ENCODE results near the gene EVL. TPM values are rescaled to one million over a fixed set of nuclear protein-coding genes. Genes with fewer than 3 reads are reported as not detected.

EVL gene
- total RNA-seq, 4 donors from 2014 or later, result 24.2 to 40.1 (median 29.8) TPM

DNA sequence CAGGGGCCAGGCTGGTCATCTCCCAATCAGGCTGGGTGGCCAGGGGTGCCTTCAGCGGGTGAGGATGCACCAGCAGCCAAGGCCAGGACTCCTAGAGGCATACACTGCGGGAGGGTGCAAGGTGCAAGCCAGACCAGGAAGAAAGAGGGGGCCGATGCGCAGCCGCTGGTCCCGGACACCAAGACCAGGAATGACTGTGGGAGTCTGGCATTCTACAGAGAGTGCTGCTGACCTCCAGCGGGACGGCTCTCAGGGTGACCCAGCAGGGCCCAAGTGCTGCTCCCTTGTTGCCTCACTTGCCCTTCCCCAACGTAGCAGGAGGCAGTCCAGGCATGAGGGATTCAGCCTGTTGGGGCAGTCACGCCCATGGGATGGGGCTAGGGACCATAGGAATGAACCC is 58.4 kb downstream of the EVL start:
- H3K4me1 ChIP-seq, result peaks cover 0 to 6% of the 10 kb centered on the region in 2 donors
- H3K4me3 ChIP-seq (replicated peaks in 1 of 3), result no peak overlapping the region
- H3K27ac ChIP-seq, result no peak overlapping the region
- intact Hi-C loops (cut with DNase I), result no loop called here
- TF ChIP-seq, protein P1, sequence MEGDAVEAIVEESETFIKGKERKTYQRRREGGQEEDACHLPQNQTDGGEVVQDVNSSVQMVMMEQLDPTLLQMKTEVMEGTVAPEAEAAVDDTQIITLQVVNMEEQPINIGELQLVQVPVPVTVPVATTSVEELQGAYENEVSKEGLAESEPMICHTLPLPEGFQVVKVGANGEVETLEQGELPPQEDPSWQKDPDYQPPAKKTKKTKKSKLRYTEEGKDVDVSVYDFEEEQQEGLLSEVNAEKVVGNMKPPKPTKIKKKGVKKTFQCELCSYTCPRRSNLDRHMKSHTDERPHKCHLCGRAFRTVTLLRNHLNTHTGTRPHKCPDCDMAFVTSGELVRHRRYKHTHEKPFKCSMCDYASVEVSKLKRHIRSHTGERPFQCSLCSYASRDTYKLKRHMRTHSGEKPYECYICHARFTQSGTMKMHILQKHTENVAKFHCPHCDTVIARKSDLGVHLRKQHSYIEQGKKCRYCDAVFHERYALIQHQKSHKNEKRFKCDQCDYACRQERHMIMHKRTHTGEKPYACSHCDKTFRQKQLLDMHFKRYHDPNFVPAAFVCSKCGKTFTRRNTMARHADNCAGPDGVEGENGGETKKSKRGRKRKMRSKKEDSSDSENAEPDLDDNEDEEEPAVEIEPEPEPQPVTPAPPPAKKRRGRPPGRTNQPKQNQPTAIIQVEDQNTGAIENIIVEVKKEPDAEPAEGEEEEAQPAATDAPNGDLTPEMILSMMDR (IDR thresholded peaks at IDR 0.05), result no peak
- TF ChIP-seq POLR2A (IDR thresholded peaks at IDR 0.05), result no peak
- no peaks in the 10 kb centered on the region for H3K27me3 ChIP-seq
- H3K36me3 ChIP-seq, result no peaks in the 10 kb centered on the region
- no peak for DNase-seq
- whole genome bisulfite sequencing, 2 donors, result 93 to 97% methylated on average over 7 to 10 of the region's 10 CpGs
- H3K9me3 ChIP-seq, result no peaks in the 10 kb centered on the region

- no peaks in the 10 kb centered on the region for H3K36me3 ChIP-seq
- peaks cover 3 to 16% of the 10 kb centered on the region in 2 donors for H3K4me1 ChIP-seq
- WGBS, 2 donors, result 91 to 98% methylated on average over 15 to 19 of the region's 20 CpGs
- TF ChIP-seq POLR2A (IDR thresholded peaks at IDR 0.05), result no peak
- TF ChIP-seq, protein P1 (IDR thresholded peaks at IDR 0.05), result no peak
- H3K27me3 ChIP-seq, result no peaks in the 10 kb centered on the region
- no peaks in the 10 kb centered on the region for H3K9me3 ChIP-seq
- intact Hi-C loops (cut with DNase I), result no loop called here
- no peak for DNase-seq
- H3K4me3 ChIP-seq (replicated peaks in 1 of 3), result no peak overlapping the region
- H3K27ac ChIP-seq, result no peak overlapping the region
Observed at GRCh38 chr14:100124551-100125088, 59.4 kb downstream of the EVL start.

GRCh38 chr14:100126401-100126800 is 61.2 kb downstream of the EVL start:
- no peaks in the 10 kb centered on the region for H3K36me3 ChIP-seq
- intact Hi-C loops (cut with DNase I), result no loop called here
- peaks cover 3 to 19% of the 10 kb centered on the region in 2 donors for H3K4me1 ChIP-seq
- 88% methylated on average over 8 to 12 of the region's 13 CpGs for WGBS, 2 donors
- no peak for DNase-seq
- H3K4me3 ChIP-seq (replicated peaks in 1 of 3), result no peak overlapping the region
- TF ChIP-seq, protein P1 (IDR thresholded peaks at IDR 0.05), result no peak
- no peak for TF ChIP-seq POLR2A (IDR thresholded peaks at IDR 0.05)
- no peaks in the 10 kb centered on the region for H3K27me3 ChIP-seq
- no peaks in the 10 kb centered on the region for H3K9me3 ChIP-seq
- H3K27ac ChIP-seq, result no peak overlapping the region

DNA sequence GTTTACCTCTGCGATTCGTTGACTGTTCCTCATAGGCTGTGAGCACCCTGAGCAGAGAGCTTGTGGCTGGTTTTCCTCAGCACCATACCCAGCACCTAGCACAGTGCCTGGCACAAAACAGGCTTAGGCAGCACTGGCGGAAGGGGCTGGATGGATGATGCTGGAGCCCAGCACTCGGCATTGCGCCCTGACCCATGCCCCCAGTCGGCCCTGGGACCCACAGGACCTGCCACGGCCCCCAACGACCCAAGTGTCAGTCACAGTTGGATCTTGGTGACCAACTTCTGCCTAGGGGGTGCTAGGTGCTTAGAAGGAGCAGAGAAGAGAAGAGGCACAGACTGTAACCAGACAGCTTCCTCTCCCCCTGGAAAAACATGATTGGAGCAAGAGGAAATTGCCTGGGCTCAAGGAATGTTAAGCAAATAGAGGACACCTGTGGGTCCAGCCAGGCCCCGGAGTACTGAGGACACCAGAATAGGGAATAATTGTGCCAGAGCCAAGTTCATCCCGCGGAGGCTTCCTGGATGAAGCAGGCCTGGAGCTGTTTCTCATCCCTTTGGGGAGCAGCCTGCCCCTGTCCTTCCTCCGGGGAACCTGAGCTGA is 62.7 kb downstream of the EVL start:
- TF ChIP-seq, protein P1 (IDR thresholded peaks at IDR 0.05), result no peak
- TF ChIP-seq POLR2A (IDR thresholded peaks at IDR 0.05), result no peak
- Histone ChIP-seq H3K27ac (no peak overlapping the region), H3K4me1 (peaks cover 3 to 28% of the 10 kb centered on the region in 2 donors), H3K36me3 (no peaks in the 10 kb centered on the region), H3K9me3 (no peaks in the 10 kb centered on the region), H3K4me3 (replicated peaks in 1 of 3) (no peak overlapping the region), H3K27me3 (no peaks in the 10 kb centered on the region)
- WGBS, 2 donors, result 90 to 94% methylated on average over 11 to 12 of the region's 12 CpGs
- DNase-seq, result no peak
- intact Hi-C loops (cut with DNase I), result no loop called here

- Histone ChIP-seq H3K27me3 (no peaks in the 10 kb centered on the region), H3K4me1 (peaks cover 3 to 28% of the 10 kb centered on the region in 2 donors), H3K27ac (peak overlapping the region in 1 of 3 donors; percentile 13), H3K9me3 (no peaks in the 10 kb centered on the region), H3K4me3 (replicated peaks in 1 of 3) (no peak overlapping the region), H3K36me3 (no peaks in the 10 kb centered on the region)
- TF ChIP-seq, protein P1 (IDR thresholded peaks at IDR 0.05), result no peak
- TF ChIP-seq POLR2A (IDR thresholded peaks at IDR 0.05), result no peak
- WGBS, 2 donors, result 73 to 81% methylated on average over 9 to 12 of the region's 12 CpGs
- DNase-seq, result no peak
- intact Hi-C loops (cut with DNase I), result no loop called here
Observed at GRCh38 chr14:100128688-100129087, 63.5 kb downstream of the EVL start.
